ENCODE data around the gene TFAP2E. TPM values are rescaled to one million over a fixed set of nuclear protein-coding genes. Genes with fewer than 3 reads are reported as not detected.

The TFAP2E gene
- total RNA-seq, 2 donors from 2014 or later = 0.62 to 0.66 TPM

- Histone ChIP-seq H3K4me3 (ENCODE audit: low read length) (peak overlapping the region; percentile 54), H3K9ac (ENCODE audit: extremely low read depth, low read length, poor library complexity, severe bottlenecking) (no peak overlapping the region), H3K27ac (ENCODE audit: low read depth, low read length) (no peak overlapping the region), H3K4me1 (ENCODE audit: control insufficient read depth, insufficient read depth, low read length) (peaks cover 6% of the 10 kb centered on the region), H3K27me3 (ENCODE audit: control insufficient read depth, insufficient read depth, low read length, poor library complexity, severe bottlenecking) (no peaks in the 10 kb centered on the region), H3K36me3 (ENCODE audit: control insufficient read depth, insufficient read depth, low read length) (peaks cover 43% of the 10 kb centered on the region), H3K9me3 (ENCODE audit: control insufficient read depth, low read length) (peaks cover 69% of the 10 kb centered on the region)
- DNase-seq = no peak
- Mint-ChIP-seq H3K9me3 (peaks cover 45% of the 10 kb centered on the region), H3K36me3 (ENCODE audit: low read depth) (peaks cover 51% of the 10 kb centered on the region), H3K27me3 (ENCODE audit: insufficient read depth) (no peaks in the 10 kb centered on the region), H3K4me3 (no peak overlapping the region), H3K27ac (no peak overlapping the region), H3K4me1 (peaks cover 23% of the 10 kb centered on the region)
- WGBS, 2 experiments (ENCODE audit: insufficient coverage in 1 of 2, insufficient read length in 1 of 2) = 94 to 100% methylated on average over 2 of the region's 2 CpGs
- TF ChIP-seq, protein P1, sequence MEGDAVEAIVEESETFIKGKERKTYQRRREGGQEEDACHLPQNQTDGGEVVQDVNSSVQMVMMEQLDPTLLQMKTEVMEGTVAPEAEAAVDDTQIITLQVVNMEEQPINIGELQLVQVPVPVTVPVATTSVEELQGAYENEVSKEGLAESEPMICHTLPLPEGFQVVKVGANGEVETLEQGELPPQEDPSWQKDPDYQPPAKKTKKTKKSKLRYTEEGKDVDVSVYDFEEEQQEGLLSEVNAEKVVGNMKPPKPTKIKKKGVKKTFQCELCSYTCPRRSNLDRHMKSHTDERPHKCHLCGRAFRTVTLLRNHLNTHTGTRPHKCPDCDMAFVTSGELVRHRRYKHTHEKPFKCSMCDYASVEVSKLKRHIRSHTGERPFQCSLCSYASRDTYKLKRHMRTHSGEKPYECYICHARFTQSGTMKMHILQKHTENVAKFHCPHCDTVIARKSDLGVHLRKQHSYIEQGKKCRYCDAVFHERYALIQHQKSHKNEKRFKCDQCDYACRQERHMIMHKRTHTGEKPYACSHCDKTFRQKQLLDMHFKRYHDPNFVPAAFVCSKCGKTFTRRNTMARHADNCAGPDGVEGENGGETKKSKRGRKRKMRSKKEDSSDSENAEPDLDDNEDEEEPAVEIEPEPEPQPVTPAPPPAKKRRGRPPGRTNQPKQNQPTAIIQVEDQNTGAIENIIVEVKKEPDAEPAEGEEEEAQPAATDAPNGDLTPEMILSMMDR (conservative IDR thresholded peaks at IDR 0.05) = no peak
These were observed 42.2 kb upstream of the TFAP2E start for GRCh38 chr1:35530946-35531345.

- H3K9ac ChIP-seq (ENCODE audit: extremely low read depth, low read length, poor library complexity, severe bottlenecking) = no peak overlapping the region
- no peak overlapping the region for H3K4me3 ChIP-seq (ENCODE audit: low read length)
- peaks cover 45% of the 10 kb centered on the region for H3K9me3 Mint-ChIP-seq
- peaks cover 27% of the 10 kb centered on the region for H3K4me1 Mint-ChIP-seq
- H3K4me1 ChIP-seq (ENCODE audit: control insufficient read depth, insufficient read depth, low read length) = peaks cover 6% of the 10 kb centered on the region
- TF ChIP-seq, protein P1 (conservative IDR thresholded peaks at IDR 0.05) = no peak
- 96 to 100% methylated on average over 5 to 6 of the region's 6 CpGs for WGBS, 2 experiments (ENCODE audit: insufficient coverage in 1 of 2, insufficient read length in 1 of 2)
- no peak overlapping the region for H3K4me3 Mint-ChIP-seq
- no peak overlapping the region for H3K27ac ChIP-seq (ENCODE audit: low read depth, low read length)
- no peaks in the 10 kb centered on the region for H3K27me3 Mint-ChIP-seq (ENCODE audit: insufficient read depth)
- peaks cover 69% of the 10 kb centered on the region for H3K9me3 ChIP-seq (ENCODE audit: control insufficient read depth, low read length)
- DNase-seq = no peak
- H3K36me3 ChIP-seq (ENCODE audit: control insufficient read depth, insufficient read depth, low read length) = peaks cover 43% of the 10 kb centered on the region
- peaks cover 51% of the 10 kb centered on the region for H3K36me3 Mint-ChIP-seq (ENCODE audit: low read depth)
- H3K27me3 ChIP-seq (ENCODE audit: control insufficient read depth, insufficient read depth, low read length, poor library complexity, severe bottlenecking) = no peaks in the 10 kb centered on the region
- H3K27ac Mint-ChIP-seq = no peak overlapping the region
These were observed 41.7 kb upstream of the TFAP2E start for GRCh38 chr1:35531368-35531767.

DNA sequence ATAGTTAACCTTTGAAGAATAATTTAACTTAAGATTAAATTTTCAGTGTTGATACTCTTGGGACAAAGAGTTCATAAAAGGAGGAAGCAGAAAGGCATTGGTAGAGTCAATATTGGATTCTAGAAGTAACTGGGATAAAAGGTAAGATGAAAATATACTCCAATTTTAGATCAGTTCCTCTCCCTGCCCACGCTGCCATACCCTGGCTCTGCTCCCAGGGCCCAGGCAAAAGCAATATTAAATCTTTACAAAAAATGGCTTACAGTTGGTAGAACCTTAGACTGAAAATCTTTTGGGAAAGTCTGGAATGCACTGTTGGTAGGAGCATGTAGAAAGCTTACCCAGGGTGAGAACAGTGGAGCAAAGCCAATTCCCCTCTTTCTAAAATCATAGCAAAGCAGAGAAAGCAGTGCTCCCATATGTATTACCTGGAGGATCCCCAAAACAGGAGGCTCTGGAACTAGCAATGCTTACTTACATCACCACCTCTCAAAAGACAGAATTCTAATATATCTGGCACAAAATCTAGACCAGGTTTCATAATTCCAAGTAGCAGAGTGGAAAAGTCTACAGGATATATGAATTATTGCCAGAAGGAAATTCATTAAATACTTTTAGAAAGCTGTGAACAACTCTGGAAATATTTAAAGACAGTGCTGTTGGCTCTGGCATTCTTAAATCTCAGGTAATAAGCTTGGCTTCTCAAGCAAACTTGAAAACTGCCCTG, 40.5 kb upstream of the TFAP2E start:
- Mint-ChIP-seq H3K27ac (no peak overlapping the region), H3K9me3 (peaks cover 34% of the 10 kb centered on the region), H3K27me3 (ENCODE audit: insufficient read depth) (no peaks in the 10 kb centered on the region), H3K36me3 (ENCODE audit: low read depth) (peaks cover 46% of the 10 kb centered on the region), H3K4me1 (peaks cover 40% of the 10 kb centered on the region), H3K4me3 (no peak overlapping the region)
- no peaks in the 10 kb centered on the region for H3K27me3 ChIP-seq (ENCODE audit: control insufficient read depth, insufficient read depth, low read length, poor library complexity, severe bottlenecking)
- H3K4me1 ChIP-seq (ENCODE audit: control insufficient read depth, insufficient read depth, low read length) = peaks cover 6% of the 10 kb centered on the region
- H3K36me3 ChIP-seq (ENCODE audit: control insufficient read depth, insufficient read depth, low read length) = peaks cover 43% of the 10 kb centered on the region
- H3K9ac ChIP-seq (ENCODE audit: extremely low read depth, low read length, poor library complexity, severe bottlenecking) = no peak overlapping the region
- peaks cover 56% of the 10 kb centered on the region for H3K9me3 ChIP-seq (ENCODE audit: control insufficient read depth, low read length)
- TF ChIP-seq, protein P1 (conservative IDR thresholded peaks at IDR 0.05) = no peak
- whole genome bisulfite sequencing, 2 experiments (ENCODE audit: insufficient coverage in 1 of 2, insufficient read length in 1 of 2) = 100% methylated on average over 1 of the region's 1 CpG; no CpG with 5 or more reads in 1 of the 2 experiments
- DNase-seq = no peak
- H3K4me3 ChIP-seq (ENCODE audit: low read length) = peak overlapping the region; percentile 39
- no peak overlapping the region for H3K27ac ChIP-seq (ENCODE audit: low read depth, low read length)
